HEK293 (cell line): Measurements from ENCODE around the gene RBFOX2.

ENCODE experiments used
- CTCF ChIA-PET: fragments of 350-600 bp; formaldehyde crosslinking; extraction: SDS; loops from one replicate; lab custom pipeline; 2021; ENCODE audit warnings: antibody characterized with exemption; lab: Yijun Ruan, JAX
- POLR2A ChIA-PET: fragments of 300-600 bp; formaldehyde crosslinking; extraction: SDS; loops from one replicate; lab custom pipeline; 2020; ENCODE audit warnings: antibody characterized with exemption, inconsistent platforms; lab: Yijun Ruan, JAX
- H3K27ac ChIP-seq: fragments of 200-500 bp; sonication (Bioruptor generic); 2 replicates; pipeline ENCODE4 v1.5.1; 2014; ENCODE audit warnings: low read depth, low read length, control low read depth, inconsistent platforms; ENCODE audit errors: extremely low read depth
- H3K36me3 ChIP-seq, 2 experiments: fragments of 200-500 bp in 1 of 2; sonication (Bioruptor generic) in 1 of 2; 1 replicate in 1 of 2; 2 replicates in 1 of 2; pipeline ENCODE4 v1.5.1; 2014 to 2017; ENCODE audit warnings: inconsistent platforms in 2 of 2, low read length in 2 of 2; ENCODE audit not compliant: control insufficient read depth in 2 of 2, insufficient read depth in 1 of 2
- H3K4me1 ChIP-seq: fragments of 200-500 bp; sonication (Bioruptor generic); 2 replicates; pipeline ENCODE4 v1.5.1; 2014; ENCODE audit warnings: mild to moderate bottlenecking, low read length, inconsistent platforms; ENCODE audit not compliant: control insufficient read depth, insufficient read depth
- H3K4me3 ChIP-seq: 2 replicates; pipeline ENCODE4 v1.5.1; 2011; ENCODE audit warnings: low read depth, mild to moderate bottlenecking, control low read depth, low read length, moderate library complexity
- H3K9me3 ChIP-seq: fragments of 200-500 bp; sonication (Bioruptor generic); 2 replicates; pipeline ENCODE4 v1.5.1; 2014; ENCODE audit warnings: low read depth, low read length, inconsistent platforms; ENCODE audit not compliant: control insufficient read depth, insufficient read depth
- KLF17 ChIP-seq: fragments of 450-650 bp; formaldehyde crosslinking; IDR thresholded peaks from 2 replicates; pipeline ENCODE4 v1.5.1; 2016; ENCODE audit warnings: missing biosample characterization, missing genetic modification characterization
- MYNN ChIP-seq: fragments of 450-650 bp; formaldehyde crosslinking; IDR thresholded peaks from 2 replicates; pipeline ENCODE4 v1.5.1; 2016; ENCODE audit warnings: missing biosample characterization, missing genetic modification characterization, borderline replicate concordance
- OSR2 ChIP-seq: fragments of 450-650 bp; formaldehyde crosslinking; IDR thresholded peaks from 2 replicates; pipeline ENCODE4 v1.5.1; 2016; ENCODE audit warnings: missing biosample characterization, missing genetic modification characterization
- PBX3 ChIP-seq: sonication (generic); formaldehyde crosslinking; IDR thresholded peaks from 2 replicates; pipeline ENCODE4 v1.8.1; 2022; ENCODE audit warnings: mild to moderate bottlenecking, moderate library complexity, missing genetic modification reagents
- PRDM4 ChIP-seq: fragments of 450-650 bp; formaldehyde crosslinking; IDR thresholded peaks from 2 replicates; pipeline ENCODE4 v1.5.1; 2017; ENCODE audit warnings: missing biosample characterization, missing genetic modification characterization
- SCRT1 ChIP-seq: fragments of 450-650 bp; formaldehyde crosslinking; IDR thresholded peaks from 2 replicates; pipeline ENCODE4 v1.5.1; 2016; ENCODE audit warnings: missing biosample characterization, missing genetic modification characterization, borderline replicate concordance
- SCRT2 ChIP-seq: fragments of 450-650 bp; formaldehyde crosslinking; IDR thresholded peaks from 2 replicates; pipeline ENCODE4 v1.5.1; 2016; ENCODE audit warnings: missing biosample characterization, missing genetic modification characterization
- SP7 ChIP-seq: fragments of 450-650 bp; formaldehyde crosslinking; IDR thresholded peaks from 2 replicates; pipeline ENCODE4 v1.5.1; 2016; ENCODE audit warnings: missing biosample characterization, missing genetic modification characterization
- ZBTB17 ChIP-seq: fragments of 450-650 bp; formaldehyde crosslinking; IDR thresholded peaks from 2 replicates; pipeline ENCODE4 v1.5.1; 2016; ENCODE audit warnings: missing biosample characterization, missing genetic modification characterization
- ZFP69B ChIP-seq: fragments of 450-650 bp; formaldehyde crosslinking; IDR thresholded peaks from 2 replicates; pipeline ENCODE4 v1.5.1; 2016; ENCODE audit warnings: missing biosample characterization, missing genetic modification characterization
- ZNF133 ChIP-seq: fragments of 450-650 bp; formaldehyde crosslinking; IDR thresholded peaks from 2 replicates; pipeline ENCODE4 v1.5.1; 2016; ENCODE audit warnings: missing biosample characterization, missing genetic modification characterization
- ZNF280C ChIP-seq: fragments of 450-650 bp; formaldehyde crosslinking; IDR thresholded peaks from 2 replicates; pipeline ENCODE4 v1.5.1; 2016; ENCODE audit warnings: missing biosample characterization, missing genetic modification characterization
- ZNF280D ChIP-seq: fragments of 450-650 bp; formaldehyde crosslinking; IDR thresholded peaks from 2 replicates; pipeline ENCODE4 v1.5.1; 2016; ENCODE audit warnings: missing biosample characterization, missing genetic modification characterization
- ZNF449 ChIP-seq: fragments of 450-650 bp; formaldehyde crosslinking; IDR thresholded peaks from 2 replicates; pipeline ENCODE4 v1.5.1; 2017; ENCODE audit warnings: missing biosample characterization, mild to moderate bottlenecking, missing genetic modification characterization, moderate library complexity
- ZNF560 ChIP-seq: fragments of 450-650 bp; formaldehyde crosslinking; IDR thresholded peaks from 2 replicates; pipeline ENCODE4 v1.5.1; 2017; ENCODE audit warnings: missing biosample characterization, missing genetic modification characterization, borderline replicate concordance
- ZNF561 ChIP-seq: fragments of 450-650 bp; IDR thresholded peaks from 2 replicates; pipeline ENCODE4 v1.5.1; 2018; ENCODE audit warnings: missing biosample characterization, missing genetic modification characterization, borderline replicate concordance
- ZNF596 ChIP-seq: fragments of 450-650 bp; IDR thresholded peaks from 2 replicates; pipeline ENCODE4 v1.5.0; 2018; ENCODE audit warnings: missing biosample characterization, mild to moderate bottlenecking, missing genetic modification characterization, moderate library complexity
- ZNF621 ChIP-seq: fragments of 450-650 bp; formaldehyde crosslinking; IDR thresholded peaks from 2 replicates; pipeline ENCODE4 v1.5.1; 2017; ENCODE audit warnings: missing biosample characterization, missing genetic modification characterization
- ZNF629 ChIP-seq: fragments of 450-650 bp; formaldehyde crosslinking; IDR thresholded peaks from 2 replicates; pipeline ENCODE4 v1.5.1; 2017; ENCODE audit warnings: missing biosample characterization, missing genetic modification characterization
- ZNF707 ChIP-seq: fragments of 450-650 bp; formaldehyde crosslinking; IDR thresholded peaks from 2 replicates; pipeline ENCODE4 v1.5.1; 2016; ENCODE audit warnings: missing biosample characterization, missing genetic modification characterization
- ZNF791 ChIP-seq: fragments of 450-650 bp; formaldehyde crosslinking; IDR thresholded peaks from 2 replicates; pipeline ENCODE4 v1.5.1; 2016; ENCODE audit warnings: missing biosample characterization, missing genetic modification characterization
- ZNF792 ChIP-seq: fragments of 450-650 bp; formaldehyde crosslinking; IDR thresholded peaks from 2 replicates; pipeline ENCODE4 v1.5.1; 2016; ENCODE audit warnings: missing biosample characterization, missing genetic modification characterization

Gene RBFOX2

GRCh38 chr22:36010882-36011281 lies 17.7 kb downstream of the RBFOX2 start (continued):
- TF ChIP-seq KLF17 (tag by site-specific recombination): peak; percentile 47; the same call in 1 of the 2 replicates

GRCh38 chr22:36010090-36010489 lies 18.5 kb downstream of the RBFOX2 start:
- no peaks in the 10 kb centered on the region for H3K9me3 ChIP-seq
- H3K4me1 ChIP-seq: peaks cover 26% of the 10 kb centered on the region
- CTCF ChIA-PET: interaction anchor here (0.7 kb wide), 1 partner anchor 15 kb away, joined by 4 read pairs; no protein-coding TSS in a partner anchor
- H3K27ac ChIP-seq: no peak overlapping the region
- H3K4me3 ChIP-seq: no peak overlapping the region
- no peaks in the 10 kb centered on the region for H3K36me3 ChIP-seq
- POLR2A ChIA-PET: no interaction called here
- TF ChIP-seq ZNF280C (no peak), ZNF792 (tag by site-specific recombination) (no peak), MYNN (tag by site-specific recombination) (no peak), PRDM4 (no peak), PBX3 (no peak), SCRT1 (0 out of 2 replicates have a peak, but pooled peaks have one; percentile 38), ZNF707 (no peak), ZNF629 (tag by site-specific recombination) (no peak), ZNF596 (no peak), OSR2 (tag by site-specific recombination) (peak; percentile 59), SCRT2 (tag by site-specific recombination) (peak; percentile 82), ZNF791 (no peak), ZBTB17 (tag by site-specific recombination) (peak; percentile 85), ZNF280D (tag by site-specific recombination) (no peak), ZNF561 (tag by site-specific recombination) (0 out of 2 replicates have a peak, but pooled peaks have one; percentile 55), ZNF621 (no peak), ZNF449 (tag by site-specific recombination) (no peak), ZNF133 (no peak), ZNF560 (tag by site-specific recombination) (no peak), ZFP69B (tag by site-specific recombination) (no peak), SP7 (tag by site-specific recombination) (no peak; the same call in 1 of the 2 replicates)
